Measurements from ENCODE around the gene KLHDC1.
"Not testable (repeated sequence)": the region's sequence is repeated elsewhere in the genome, so short reads cannot be mapped to it uniquely, and the experiment has no call there.

KLHDC1 gene, protein sequence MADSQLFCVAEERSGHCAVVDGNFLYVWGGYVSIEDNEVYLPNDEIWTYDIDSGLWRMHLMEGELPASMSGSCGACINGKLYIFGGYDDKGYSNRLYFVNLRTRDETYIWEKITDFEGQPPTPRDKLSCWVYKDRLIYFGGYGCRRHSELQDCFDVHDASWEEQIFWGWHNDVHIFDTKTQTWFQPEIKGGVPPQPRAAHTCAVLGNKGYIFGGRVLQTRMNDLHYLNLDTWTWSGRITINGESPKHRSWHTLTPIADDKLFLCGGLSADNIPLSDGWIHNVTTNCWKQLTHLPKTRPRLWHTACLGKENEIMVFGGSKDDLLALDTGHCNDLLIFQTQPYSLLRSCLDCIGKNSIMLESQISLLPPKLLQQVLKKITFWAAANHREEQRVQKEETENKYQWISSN

DNA sequence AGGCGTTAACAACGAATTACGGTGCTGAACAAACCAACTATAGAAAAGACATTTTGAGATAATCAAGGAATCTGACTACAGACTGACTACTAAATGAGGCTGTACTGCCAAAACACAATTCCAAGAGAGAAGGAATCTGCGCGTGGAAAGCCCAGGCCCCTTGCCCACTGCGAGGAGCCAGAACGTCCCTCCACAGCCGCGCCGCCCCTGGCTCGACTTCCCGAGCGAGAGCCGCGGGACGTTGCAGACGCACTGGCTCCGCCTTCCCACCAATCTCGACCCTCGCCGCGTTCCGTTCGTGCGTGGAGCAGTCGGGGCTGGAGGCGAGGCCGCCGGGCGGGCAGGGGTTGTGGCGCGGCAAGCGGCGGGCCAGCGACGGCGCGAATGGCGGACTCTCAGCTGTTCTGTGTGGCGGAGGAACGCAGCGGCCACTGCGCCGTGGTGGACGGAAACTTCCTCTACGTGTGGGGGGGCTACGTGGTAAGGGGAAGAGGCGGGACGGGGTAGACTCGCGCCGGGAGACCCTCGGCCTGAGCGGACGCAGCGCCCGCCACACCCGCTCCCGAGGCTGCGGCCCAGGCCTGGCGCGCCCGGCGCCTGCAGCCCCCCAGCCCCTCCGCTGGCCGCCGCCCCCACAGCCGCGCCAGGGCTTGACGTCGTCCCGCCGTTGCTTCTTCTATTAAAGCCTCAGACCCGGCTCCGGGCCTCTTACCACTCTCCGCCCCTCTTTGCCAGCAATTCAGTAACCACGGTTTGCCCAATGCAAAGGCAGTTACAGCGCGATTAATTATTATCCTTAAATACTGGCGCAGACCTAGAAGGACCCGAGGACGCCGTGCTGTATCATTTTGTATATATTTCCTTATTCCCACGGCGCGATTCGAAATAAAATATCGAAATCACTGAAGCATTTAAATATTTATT is at the start of gene KLHDC1:
TSS of gene KLHDC1 (plus strand) at position 310 of the 924 bp plus-strand sequence. CDS start at position 385, 75 bp downstream.
- Histone ChIP-seq H3K4me1 (ENCODE audit: control insufficient read depth in 1 of 2, insufficient read depth in 1 of 2, low read depth in 1 of 2, low read length in 1 of 2) (peaks cover 13 to 14% of the 10 kb centered on the region in 2 experiments), H3K4me3 (ENCODE audit: low read depth in 1 of 2, low read length in 1 of 2) (peak within 1 kb of the TSS; percentile 75 to 76), H3K27ac (peak within 1 kb of the TSS; percentile 67), H3K36me3 (no peaks in the 10 kb centered on the region), H3K9me3 (no peaks in the 10 kb centered on the region), H3K27me3 (no peaks in the 10 kb centered on the region)
- TF ChIP-seq, protein P1, sequence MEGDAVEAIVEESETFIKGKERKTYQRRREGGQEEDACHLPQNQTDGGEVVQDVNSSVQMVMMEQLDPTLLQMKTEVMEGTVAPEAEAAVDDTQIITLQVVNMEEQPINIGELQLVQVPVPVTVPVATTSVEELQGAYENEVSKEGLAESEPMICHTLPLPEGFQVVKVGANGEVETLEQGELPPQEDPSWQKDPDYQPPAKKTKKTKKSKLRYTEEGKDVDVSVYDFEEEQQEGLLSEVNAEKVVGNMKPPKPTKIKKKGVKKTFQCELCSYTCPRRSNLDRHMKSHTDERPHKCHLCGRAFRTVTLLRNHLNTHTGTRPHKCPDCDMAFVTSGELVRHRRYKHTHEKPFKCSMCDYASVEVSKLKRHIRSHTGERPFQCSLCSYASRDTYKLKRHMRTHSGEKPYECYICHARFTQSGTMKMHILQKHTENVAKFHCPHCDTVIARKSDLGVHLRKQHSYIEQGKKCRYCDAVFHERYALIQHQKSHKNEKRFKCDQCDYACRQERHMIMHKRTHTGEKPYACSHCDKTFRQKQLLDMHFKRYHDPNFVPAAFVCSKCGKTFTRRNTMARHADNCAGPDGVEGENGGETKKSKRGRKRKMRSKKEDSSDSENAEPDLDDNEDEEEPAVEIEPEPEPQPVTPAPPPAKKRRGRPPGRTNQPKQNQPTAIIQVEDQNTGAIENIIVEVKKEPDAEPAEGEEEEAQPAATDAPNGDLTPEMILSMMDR (IDR thresholded peaks at IDR 0.05), result no peak

DNA sequence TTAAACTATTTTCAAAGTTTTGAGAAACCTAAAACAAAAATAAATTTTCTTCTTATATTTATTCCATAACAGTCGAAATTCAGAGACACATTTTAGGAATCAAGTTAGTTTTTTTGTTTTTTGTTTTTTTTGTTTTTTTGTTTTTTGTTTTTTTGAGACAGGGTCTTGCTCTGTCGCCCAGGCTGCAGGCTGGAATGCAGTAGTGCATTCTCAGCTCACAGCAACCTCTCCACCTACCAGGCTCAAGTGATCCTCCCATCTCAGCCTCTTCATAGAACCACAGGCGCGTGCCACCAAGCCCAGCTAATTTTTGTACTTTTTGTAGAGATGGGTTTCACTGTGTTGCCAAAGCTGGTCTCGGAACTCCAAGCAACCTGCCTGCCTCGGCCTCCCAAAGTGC is 39.4 kb upstream of the KLHDC1 start:
- TF ChIP-seq, protein P1 (IDR thresholded peaks at IDR 0.05), result no peak
- H3K4me1 ChIP-seq (ENCODE audit: control insufficient read depth in 1 of 2, insufficient read depth in 1 of 2, low read depth in 1 of 2, low read length in 1 of 2), result no peaks in the 10 kb centered on the region

DNA sequence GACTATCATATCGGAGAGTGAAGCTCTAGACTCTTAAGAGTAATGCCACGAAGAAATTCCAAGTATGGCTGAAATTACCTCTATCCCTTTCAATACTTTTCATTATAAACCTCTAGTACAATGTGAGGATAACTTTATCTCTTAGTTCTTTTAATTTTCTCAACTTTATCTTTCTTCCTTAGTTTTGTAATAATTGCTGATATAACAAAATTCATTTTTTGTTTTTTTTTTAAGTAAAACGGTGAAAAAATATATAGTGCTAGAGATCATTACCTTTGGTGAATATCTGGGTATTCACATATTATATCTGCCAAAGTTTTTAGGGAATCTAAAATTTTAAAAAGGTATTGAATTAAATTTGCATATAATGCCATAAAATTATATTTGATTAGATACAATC is 38.4 kb upstream of the KLHDC1 start:
- H3K9me3 ChIP-seq, result no peaks in the 10 kb centered on the region
- TF ChIP-seq, protein P1 (IDR thresholded peaks at IDR 0.05), result no peak
- H3K36me3 ChIP-seq, result no peaks in the 10 kb centered on the region
- H3K4me3 ChIP-seq (ENCODE audit: low read depth in 1 of 2, low read length in 1 of 2), result no peak overlapping the region
- no peaks in the 10 kb centered on the region for H3K4me1 ChIP-seq (ENCODE audit: control insufficient read depth in 1 of 2, insufficient read depth in 1 of 2, low read depth in 1 of 2, low read length in 1 of 2)
- H3K27me3 ChIP-seq, result no peaks in the 10 kb centered on the region
- H3K27ac ChIP-seq, result no peak overlapping the region

More for the DNA sequence above, 39.4 kb upstream of the KLHDC1 start:
- Histone ChIP-seq H3K27me3 (no peaks in the 10 kb centered on the region), H3K9me3 (no peaks in the 10 kb centered on the region), H3K27ac (no peak overlapping the region), H3K36me3 (no peaks in the 10 kb centered on the region), H3K4me3 (ENCODE audit: low read depth in 1 of 2, low read length in 1 of 2) (no peak overlapping the region)

DNA sequence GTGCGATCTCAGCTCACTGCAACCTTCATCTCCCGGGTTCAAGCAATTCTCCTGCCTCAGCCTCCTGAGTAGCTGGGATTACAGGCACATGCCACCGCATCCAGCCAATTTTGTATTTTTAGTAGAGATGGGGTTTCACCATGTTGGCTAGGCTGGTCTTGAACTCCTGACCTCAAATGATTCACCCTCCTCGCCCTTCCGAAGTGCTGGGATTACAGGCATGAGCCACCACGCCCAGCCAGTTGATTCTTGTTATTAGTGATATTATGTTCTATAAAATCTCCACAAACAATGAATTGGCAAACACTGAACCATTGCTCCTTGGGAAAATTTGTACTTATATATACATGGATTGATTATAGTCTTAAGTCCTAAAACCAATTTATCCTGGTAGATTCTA is 35.4 kb upstream of the KLHDC1 start:
- not testable (repeated sequence) for H3K27ac ChIP-seq; H3K9me3 ChIP-seq; H3K4me3 ChIP-seq (ENCODE audit: low read depth in 1 of 2, low read length in 1 of 2); H3K27me3 ChIP-seq; H3K36me3 ChIP-seq; H3K4me1 ChIP-seq (ENCODE audit: control insufficient read depth in 1 of 2, insufficient read depth in 1 of 2, low read depth in 1 of 2, low read length in 1 of 2)

DNA sequence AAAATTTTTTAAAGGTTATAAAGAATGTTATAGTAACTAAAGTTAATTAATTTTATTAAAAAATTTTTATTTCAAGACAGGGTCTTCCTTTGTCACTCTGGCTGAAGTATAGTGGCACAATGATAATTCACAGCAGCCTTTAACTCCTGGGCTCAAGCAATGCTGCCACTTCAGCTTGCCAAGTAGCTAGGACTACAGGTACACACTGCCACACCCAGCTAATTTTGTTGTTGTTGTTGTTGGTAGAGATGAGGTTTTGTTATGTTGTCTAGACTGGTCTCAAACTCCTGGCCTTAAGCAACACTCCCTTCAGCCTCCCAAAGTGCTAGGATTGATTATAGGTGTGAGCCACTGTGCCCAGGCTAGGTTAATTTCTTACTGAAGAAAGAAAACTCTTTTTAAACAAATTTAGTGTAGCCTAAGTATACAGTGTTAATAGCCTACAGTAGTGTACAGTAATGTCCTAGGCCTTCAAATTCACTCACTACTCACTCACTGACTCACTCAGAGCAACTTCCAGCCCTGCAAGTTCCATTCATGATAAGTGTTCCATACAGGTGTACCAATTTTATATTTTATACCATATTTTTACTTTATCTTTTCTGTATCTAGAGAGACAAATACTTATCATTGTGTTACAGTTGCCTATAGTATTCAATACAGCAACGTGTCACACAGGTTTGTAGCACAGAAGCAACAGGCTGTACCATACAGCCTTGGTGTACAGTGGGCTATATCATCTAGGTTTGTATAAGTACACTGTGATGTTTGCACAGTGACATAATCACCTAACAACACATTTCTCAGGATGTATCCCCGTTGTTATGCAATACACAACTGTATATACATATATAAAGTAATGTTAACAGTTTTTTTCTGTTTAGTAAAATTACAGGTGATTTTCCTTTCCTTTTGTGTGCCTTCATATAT is 33.1 kb upstream of the KLHDC1 start:
- no peaks in the 10 kb centered on the region for H3K4me1 ChIP-seq (ENCODE audit: control insufficient read depth in 1 of 2, insufficient read depth in 1 of 2, low read depth in 1 of 2, low read length in 1 of 2)
- H3K36me3 ChIP-seq, result peaks cover 8% of the 10 kb centered on the region
- no peaks in the 10 kb centered on the region for H3K27me3 ChIP-seq
- no peaks in the 10 kb centered on the region for H3K9me3 ChIP-seq
- no peak overlapping the region for H3K4me3 ChIP-seq (ENCODE audit: low read depth in 1 of 2, low read length in 1 of 2)
- TF ChIP-seq, protein P1 (IDR thresholded peaks at IDR 0.05), result no peak
- H3K27ac ChIP-seq, result no peak overlapping the region

All from neutrophil (primary cell).